ENCODE results near the gene PDE8A. TPM values are rescaled to one million over a fixed set of nuclear protein-coding genes. Genes with fewer than 3 reads are reported as not detected.
A peak's percentile ranks its signal among the peaks of the same experiment; 100 is the strongest.

Gene PDE8A
- total RNA-seq, 6 experiments from 2014 or later, result 14.3 to 18.6 (median 16.6) TPM

GRCh38 chr15:85062560-85062959 is 80.9 kb downstream of the PDE8A start:
- Mint-ChIP-seq H3K36me3 (ENCODE audit: low read depth) (peaks cover 24% of the 10 kb centered on the region), H3K4me3 (no peak overlapping the region), H3K4me1 (ENCODE audit: low read depth) (peaks cover 35% of the 10 kb centered on the region), H3K27ac (no peak overlapping the region), H3K9me3 (peaks cover 5% of the 10 kb centered on the region; the same call in 1 of the 2 replicates), H3K27me3 (ENCODE audit: insufficient read depth) (no peaks in the 10 kb centered on the region)
- DNase-seq, result no peak
- TF ChIP-seq, protein P1, sequence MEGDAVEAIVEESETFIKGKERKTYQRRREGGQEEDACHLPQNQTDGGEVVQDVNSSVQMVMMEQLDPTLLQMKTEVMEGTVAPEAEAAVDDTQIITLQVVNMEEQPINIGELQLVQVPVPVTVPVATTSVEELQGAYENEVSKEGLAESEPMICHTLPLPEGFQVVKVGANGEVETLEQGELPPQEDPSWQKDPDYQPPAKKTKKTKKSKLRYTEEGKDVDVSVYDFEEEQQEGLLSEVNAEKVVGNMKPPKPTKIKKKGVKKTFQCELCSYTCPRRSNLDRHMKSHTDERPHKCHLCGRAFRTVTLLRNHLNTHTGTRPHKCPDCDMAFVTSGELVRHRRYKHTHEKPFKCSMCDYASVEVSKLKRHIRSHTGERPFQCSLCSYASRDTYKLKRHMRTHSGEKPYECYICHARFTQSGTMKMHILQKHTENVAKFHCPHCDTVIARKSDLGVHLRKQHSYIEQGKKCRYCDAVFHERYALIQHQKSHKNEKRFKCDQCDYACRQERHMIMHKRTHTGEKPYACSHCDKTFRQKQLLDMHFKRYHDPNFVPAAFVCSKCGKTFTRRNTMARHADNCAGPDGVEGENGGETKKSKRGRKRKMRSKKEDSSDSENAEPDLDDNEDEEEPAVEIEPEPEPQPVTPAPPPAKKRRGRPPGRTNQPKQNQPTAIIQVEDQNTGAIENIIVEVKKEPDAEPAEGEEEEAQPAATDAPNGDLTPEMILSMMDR (IDR thresholded peaks at IDR 0.05), result no peak

DNA sequence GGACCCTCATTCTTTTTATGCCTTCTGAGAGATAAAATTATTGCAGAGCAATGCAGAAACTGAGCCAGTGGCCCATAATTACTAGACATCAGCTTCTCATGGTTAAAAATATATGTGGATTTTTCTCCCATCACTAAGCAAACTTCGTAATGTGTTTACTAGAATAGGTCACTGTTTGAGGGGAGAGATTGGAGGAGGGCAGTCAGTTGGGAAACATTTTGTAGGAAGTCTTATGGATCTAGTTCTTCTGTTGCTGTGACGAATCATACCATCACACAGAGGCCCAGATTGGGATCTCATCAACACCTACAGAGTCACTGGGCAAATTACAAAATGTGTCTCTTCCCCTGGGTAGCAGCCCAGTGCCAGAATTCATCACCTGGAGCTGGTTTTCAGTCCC is 81.4 kb downstream of the PDE8A start:
- peaks cover 35% of the 10 kb centered on the region for H3K4me1 Mint-ChIP-seq (ENCODE audit: low read depth)
- no peaks in the 10 kb centered on the region for H3K27me3 Mint-ChIP-seq (ENCODE audit: insufficient read depth)
- H3K4me3 Mint-ChIP-seq, result no peak overlapping the region
- TF ChIP-seq, protein P1 (IDR thresholded peaks at IDR 0.05), result no peak
- peaks cover 5% of the 10 kb centered on the region; the same call in 1 of the 2 replicates for H3K9me3 Mint-ChIP-seq
- peak overlapping the region; percentile 51 for H3K27ac Mint-ChIP-seq
- peaks cover 28% of the 10 kb centered on the region for H3K36me3 Mint-ChIP-seq (ENCODE audit: low read depth)
- no peak for DNase-seq

DNA sequence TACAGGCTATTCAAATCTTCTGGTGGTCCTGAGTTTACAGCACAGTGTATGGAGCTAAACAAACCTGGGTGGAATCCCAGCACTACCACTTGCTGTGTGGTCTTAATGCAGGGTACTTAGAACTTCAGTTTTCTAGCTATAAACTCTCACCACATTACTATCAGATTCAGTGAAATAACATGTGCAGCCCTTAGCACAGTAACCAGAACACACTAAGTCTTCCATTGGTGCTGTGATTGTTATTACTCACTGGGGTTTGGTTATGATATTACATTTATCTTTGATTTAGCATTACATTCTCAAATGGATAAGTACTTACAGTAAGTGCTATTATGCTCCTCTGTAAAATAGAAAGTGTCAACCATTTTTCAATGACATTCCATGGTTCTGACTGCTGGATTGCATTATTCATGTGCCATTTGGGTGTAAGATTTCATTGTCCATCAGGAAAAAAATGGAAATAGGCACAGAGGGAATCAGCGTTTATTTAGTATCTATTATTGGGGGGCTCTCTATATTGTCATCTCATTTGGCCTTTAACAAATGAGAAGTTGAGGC is 81.9 kb downstream of the PDE8A start:
- TF ChIP-seq, protein P1 (IDR thresholded peaks at IDR 0.05), result no peak
- no peak for DNase-seq
- no peak overlapping the region for H3K4me3 Mint-ChIP-seq

DNA sequence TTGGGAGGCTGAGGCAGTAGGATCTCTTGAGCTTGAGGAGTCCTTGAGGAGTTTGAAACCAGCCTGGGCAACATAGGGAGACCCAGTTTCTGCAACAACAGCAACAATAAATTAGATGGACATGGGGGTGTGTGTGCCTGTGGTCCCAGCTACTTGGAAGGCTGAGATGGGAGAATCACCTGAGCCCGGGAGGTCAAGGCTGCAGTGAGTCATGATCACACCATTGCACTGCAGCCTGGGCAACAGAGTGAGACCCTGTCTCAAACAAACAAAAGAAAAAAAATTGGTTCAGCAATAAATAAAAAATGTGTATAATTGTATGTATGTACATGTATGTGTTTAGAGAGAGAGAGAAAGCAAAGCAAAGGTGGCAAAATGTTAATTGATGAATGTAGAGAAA is 83.1 kb downstream of the PDE8A start:
- TF ChIP-seq, protein P1 (IDR thresholded peaks at IDR 0.05), result no peak
- no peak overlapping the region for H3K27ac Mint-ChIP-seq
- no peaks in the 10 kb centered on the region for H3K27me3 Mint-ChIP-seq (ENCODE audit: insufficient read depth)
- DNase-seq, result no peak
- no peak overlapping the region for H3K4me3 Mint-ChIP-seq
- H3K4me1 Mint-ChIP-seq (ENCODE audit: low read depth), result peaks cover 35% of the 10 kb centered on the region
- H3K9me3 Mint-ChIP-seq, result peaks cover 5% of the 10 kb centered on the region; the same call in 1 of the 2 replicates
- H3K36me3 Mint-ChIP-seq (ENCODE audit: low read depth), result peaks cover 19% of the 10 kb centered on the region

More for the DNA sequence above, 81.9 kb downstream of the PDE8A start:
- no peaks in the 10 kb centered on the region for H3K27me3 Mint-ChIP-seq (ENCODE audit: insufficient read depth)
- peaks cover 5% of the 10 kb centered on the region; the same call in 1 of the 2 replicates for H3K9me3 Mint-ChIP-seq
- peak overlapping the region; percentile 51 for H3K27ac Mint-ChIP-seq
- H3K36me3 Mint-ChIP-seq (ENCODE audit: low read depth), result peaks cover 30% of the 10 kb centered on the region
- H3K4me1 Mint-ChIP-seq (ENCODE audit: low read depth), result peaks cover 35% of the 10 kb centered on the region

DNA sequence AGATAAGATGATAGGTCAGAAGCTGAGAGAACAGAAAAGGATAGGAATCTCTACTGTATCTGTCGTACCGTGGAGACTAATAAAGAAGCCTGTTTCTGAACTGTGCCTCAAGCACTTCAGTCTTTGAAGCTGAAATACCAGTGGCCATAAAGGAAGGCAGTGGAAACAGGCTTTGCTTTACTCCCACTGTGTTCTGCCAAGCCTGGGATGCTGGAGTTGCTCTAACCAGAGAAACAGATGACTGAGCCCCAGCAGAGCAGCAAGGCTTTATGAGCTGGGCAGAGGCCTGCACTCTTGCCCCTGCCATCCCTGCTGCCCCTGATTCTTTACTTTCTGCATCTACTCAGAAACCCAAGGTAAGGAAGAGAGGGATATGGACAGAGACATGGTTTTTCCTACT is 89.4 kb downstream of the PDE8A start:
- DNase-seq, result no peak
- TF ChIP-seq, protein P1 (IDR thresholded peaks at IDR 0.05), result no peak
- peaks cover 10% of the 10 kb centered on the region for H3K4me1 Mint-ChIP-seq (ENCODE audit: low read depth)
- no peaks in the 10 kb centered on the region; the same call in 1 of the 2 replicates for H3K27me3 Mint-ChIP-seq (ENCODE audit: insufficient read depth)
- H3K9me3 Mint-ChIP-seq, result no peaks in the 10 kb centered on the region
- no peak overlapping the region for H3K27ac Mint-ChIP-seq
- H3K36me3 Mint-ChIP-seq (ENCODE audit: low read depth), result peaks cover 29% of the 10 kb centered on the region
- H3K4me3 Mint-ChIP-seq, result no peak overlapping the region
